GM21723 (cell line): ENCODE results near the gene KDM1B.
"Not testable (repeated sequence)": the region's sequence is repeated elsewhere in the genome, so short reads cannot be mapped to it uniquely, and the experiment has no call there.

ENCODE experiments used
- ATAC-seq: cut with Tn5 transposase; IDR thresholded peaks from one replicate; pipeline ENCODE4 v1.9.1; 2021; ENCODE audit warnings: mild to moderate bottlenecking, moderate library complexity; ENCODE audit not compliant: unreplicated experiment

The KDM1B gene

GRCh38 chr6:18226451-18227105 is 71.4 kb downstream of the KDM1B start:
- not testable (repeated sequence) for ATAC-seq

- not testable (repeated sequence) for ATAC-seq
Measured at GRCh38 chr6:18227166-18227565, 71.9 kb downstream of the KDM1B start.

GRCh38 chr6:18228590-18228989 is 73.4 kb downstream of the KDM1B start:
- ATAC-seq, result not testable (repeated sequence)

GRCh38 chr6:18231856-18232255 is 76.6 kb downstream of the KDM1B start:
- not testable (repeated sequence) for ATAC-seq

DNA sequence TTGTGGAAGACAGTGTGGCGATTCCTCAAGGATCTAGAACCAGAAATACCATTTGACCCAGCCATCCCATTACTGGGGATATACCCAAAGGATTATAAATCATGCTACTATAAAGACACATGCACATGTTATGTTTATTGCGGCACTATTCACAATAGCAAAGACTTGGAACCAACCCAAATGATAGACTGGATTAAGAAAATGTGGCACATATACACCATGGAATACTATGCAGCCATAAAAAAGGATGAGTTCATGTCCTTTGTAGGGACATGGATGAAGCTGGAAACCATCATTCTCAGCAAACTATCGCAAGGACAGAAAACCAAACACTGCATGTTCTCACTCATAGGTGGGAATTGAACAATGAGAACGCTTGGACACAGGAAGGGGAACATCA is 78.5 kb downstream of the KDM1B start:
- ATAC-seq, result not testable (repeated sequence)

DNA sequence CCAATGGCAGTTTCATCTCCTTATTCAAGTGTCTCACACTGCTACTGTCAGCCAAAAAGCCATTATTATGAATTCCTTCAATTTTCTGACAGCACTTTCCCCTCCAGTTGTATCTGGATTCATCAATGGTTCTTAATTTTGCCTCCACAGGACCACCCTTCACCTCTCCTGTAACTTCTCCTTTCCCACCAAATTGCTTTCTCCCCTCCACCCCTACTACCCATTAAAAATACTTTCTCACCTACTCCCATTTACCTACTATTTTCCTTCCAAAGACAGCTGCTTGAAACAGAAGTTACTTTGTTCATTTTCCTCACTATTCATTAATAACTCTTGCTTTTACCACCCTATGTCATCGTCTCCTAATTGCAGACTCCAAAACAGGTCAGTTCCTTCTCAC is 79.3 kb downstream of the KDM1B start:
- no peak for ATAC-seq

GRCh38 chr6:18235524-18235923 is 80.3 kb downstream of the KDM1B start:
- ATAC-seq, result no peak

DNA sequence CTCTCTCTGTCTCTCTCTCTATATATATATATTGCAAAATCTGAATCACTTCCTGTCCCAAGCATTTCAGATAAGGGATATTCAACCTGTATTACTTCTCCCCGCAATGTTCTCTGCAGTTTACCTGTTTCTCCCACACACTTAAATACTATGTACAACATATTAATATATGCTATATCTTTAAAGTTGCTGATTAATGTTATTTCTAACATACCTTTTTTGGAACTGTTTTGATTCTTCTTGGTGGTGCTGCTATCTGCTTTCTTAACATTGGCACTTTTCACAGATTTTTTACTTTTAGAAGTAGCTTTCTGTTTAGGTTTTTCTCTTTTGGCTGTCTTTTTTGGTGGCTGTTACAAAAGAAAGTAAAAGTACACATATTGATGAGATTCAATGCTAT is 81.9 kb downstream of the KDM1B start:
- no peak for ATAC-seq

- no peak for ATAC-seq
Measured at GRCh38 chr6:18240230-18240629, 85.0 kb downstream of the KDM1B start.

DNA sequence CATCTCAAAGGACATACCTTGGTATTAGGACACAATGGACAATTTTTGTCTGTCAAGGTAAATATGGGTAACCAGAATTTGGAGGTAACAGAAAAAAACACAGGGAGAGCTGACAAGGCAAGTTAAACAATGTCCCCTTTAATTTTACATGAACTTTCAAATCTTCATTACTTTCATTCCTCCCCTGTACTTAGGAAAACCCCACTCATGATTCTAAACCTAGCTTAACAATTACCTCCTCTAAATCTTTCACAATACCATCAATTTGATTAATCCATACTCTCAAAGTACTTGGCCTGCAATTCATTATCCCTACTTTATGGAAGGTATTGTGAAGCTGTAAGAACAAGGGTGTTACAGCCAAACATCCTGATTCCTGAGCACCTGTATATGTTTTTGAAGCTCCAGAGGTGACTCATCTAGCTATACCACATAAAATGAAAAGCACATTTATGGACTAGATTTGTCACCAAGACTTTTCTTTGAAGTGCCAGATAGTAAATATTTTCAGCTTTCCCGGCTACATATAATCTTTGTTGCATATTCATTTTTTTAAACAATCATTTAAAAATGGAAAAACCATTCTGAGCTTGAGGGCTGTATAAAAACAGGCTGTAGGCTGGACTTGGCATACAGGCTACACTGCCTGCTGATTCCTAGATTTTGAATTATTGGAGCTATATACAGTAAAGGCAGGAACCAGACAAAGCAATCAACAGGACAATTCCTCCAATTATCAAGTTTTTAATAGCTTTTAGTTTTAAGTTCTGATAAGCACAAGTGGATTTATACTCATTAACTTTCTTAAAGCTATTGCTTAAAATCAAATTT is 86.2 kb downstream of the KDM1B start:
- no peak for ATAC-seq

DNA sequence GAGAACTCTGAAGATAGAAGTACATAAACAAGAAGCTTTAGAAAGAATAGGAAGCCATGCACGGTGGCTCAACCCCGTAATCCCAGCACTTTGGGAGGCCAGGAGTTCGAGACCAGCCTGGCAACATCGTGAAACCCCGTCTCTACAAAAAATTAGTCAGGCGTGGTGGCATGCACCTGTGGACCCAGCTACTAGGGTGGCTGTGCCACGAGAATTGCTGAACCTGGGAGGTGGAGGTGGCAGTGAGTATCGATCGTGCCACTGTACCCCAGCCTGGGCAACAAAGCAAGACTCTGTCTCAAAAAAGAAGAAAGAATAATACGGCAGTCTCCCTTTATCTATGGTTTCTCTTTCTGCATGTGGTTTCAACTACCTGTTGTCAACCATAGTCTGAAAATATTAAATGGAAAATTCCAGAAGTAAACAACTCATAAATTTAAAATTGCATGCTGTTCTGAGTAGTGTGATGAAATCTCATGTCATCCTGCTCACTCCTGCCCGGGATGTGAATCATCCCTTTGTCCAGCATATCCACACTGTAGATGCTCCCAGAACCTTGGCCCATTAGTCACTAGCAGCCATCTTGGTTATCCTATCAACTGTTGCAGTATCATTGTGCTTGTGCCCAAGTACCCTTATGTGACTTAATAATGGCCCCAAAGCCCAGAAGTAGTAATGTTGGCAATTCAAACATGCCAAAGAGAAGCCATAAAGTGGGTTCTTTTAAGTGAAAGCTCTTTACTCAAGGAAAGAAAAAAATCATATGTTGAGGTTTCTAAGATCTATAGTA is 87.0 kb downstream of the KDM1B start:
- ATAC-seq, result no peak

DNA sequence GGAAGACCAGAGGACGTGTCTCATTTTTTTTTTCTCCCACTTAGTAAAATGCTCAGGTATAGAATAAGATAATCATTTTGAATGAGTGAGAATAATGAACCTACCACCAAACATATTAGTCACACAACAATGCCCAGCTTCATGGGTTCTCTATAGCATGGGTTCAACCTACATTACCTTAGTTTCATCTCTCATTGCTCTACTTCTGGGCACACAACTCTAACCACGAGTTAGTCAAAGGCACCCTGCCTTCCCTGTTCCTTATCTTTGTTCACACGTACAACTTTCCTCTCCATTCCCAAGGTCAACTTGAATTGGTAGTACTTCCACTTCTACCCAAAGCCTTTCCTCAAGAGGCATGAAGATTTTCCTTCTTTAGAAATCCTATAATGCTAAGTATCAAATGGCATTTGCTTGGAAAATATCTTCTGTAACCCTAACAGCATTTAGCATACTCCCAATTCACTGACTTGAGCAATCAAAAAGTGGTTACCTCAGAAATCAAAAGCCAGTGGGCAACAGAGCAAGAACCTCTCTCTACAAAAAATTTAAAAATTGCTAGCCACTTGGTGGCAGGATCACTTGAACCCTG is 88.2 kb downstream of the KDM1B start:
- no peak for ATAC-seq

DNA sequence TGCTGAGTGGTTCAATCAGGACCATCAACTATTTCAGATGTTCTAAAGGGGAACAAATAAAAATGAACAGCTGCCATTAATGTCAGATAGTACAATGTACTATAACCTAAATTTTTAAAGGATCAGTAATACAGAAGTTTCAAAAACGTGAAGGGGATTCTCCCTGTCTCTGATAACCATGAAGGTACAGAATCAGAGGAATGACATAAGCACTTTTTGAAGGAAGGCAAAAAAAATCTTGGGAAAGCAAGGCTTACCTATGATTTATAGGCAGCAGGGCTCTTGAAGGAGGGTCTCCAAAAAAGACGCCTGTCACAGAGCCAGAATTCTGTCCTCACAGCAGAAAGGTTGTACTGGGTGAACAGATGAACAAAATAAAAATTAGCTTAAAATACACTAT is 89.0 kb downstream of the KDM1B start:
- no peak for ATAC-seq

GRCh38 chr6:18245079-18245478 is 89.9 kb downstream of the KDM1B start:
- ATAC-seq, result no peak

DNA sequence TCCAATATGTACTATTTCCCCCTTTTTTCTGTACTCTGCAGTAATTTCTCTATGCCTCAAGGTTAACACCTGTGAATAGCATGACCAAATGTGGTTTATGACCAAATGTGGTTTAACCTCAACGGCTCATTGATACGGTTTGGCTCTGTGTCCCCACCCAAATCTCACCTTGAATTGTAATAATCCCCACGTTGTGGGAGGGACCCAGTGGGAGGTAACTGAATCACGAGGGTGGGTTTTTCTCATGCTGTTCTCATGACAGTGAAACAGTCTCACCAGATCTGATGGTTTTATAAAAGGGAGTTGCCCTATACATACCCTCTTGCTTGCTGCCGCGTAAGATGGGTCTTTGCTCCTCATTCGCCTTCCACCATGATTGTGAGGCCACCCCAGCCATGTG is 90.4 kb downstream of the KDM1B start:
- ATAC-seq, result no peak

- ATAC-seq, result no peak
Measured at GRCh38 chr6:18246205-18246604, 91.0 kb downstream of the KDM1B start.

- no peak for ATAC-seq
Measured at GRCh38 chr6:18247002-18247401, 91.8 kb downstream of the KDM1B start.

DNA sequence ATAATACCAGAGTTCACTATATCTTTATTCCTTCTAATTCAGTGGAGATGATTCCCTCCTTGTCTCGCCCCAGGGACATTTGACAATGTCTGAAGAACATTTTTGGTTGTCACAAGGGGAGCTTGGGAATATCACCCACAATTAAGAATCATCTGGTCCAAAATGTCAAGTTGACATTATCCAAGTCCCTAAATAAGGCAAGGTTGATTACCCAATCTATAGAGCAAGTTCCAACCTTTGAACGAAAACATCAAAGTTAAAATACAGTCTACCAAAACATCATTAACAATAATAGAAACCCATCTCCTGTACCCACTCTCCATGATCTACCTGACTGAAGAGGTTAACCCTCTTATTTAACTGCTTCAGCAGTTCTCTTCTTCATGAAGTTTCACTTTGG is 93.5 kb downstream of the KDM1B start:
- no peak for ATAC-seq

DNA sequence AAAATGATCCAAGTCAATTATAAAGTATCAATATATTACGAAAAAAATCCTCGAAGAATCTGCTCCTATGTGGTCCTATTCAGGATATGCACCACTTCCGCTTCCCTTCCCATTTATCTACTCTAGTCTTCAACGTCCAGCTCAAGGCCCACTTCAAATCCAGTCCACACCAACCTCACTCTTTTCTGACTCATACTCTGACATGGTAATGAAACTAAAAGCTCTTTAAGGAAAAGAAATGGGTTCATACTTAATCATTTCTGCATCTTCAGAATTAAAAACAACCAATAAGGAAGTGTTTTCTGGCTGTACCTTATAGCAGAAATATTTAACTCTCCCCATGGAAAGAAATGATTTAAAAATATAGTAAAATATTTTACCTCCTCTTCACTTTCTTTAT is 94.0 kb downstream of the KDM1B start:
- ATAC-seq, result no peak

- ATAC-seq, result no peak
Measured at GRCh38 chr6:18253635-18254034, 98.4 kb downstream of the KDM1B start.

- no peak for ATAC-seq
Measured at GRCh38 chr6:18254793-18255192, 99.6 kb downstream of the KDM1B start.
